HG03196 (cell line): ENCODE results near the gene SIL1.
A peak's percentile ranks its signal among the peaks of the same experiment; 100 is the strongest.
"Not testable (repeated sequence)": the region's sequence is repeated elsewhere in the genome, so short reads cannot be mapped to it uniquely, and the experiment has no call there.

Experiments
- ATAC-seq: cut with Tn5 transposase; IDR thresholded peaks from one replicate; pipeline ENCODE4 v1.9.1; 2021; ENCODE audit not compliant: unreplicated experiment

The SIL1 gene

GRCh38 chr5:139197710-139198669 lies at the start of gene SIL1:
SIL1 (minus strand) TSS chr5:139198368; CDS start chr5:139127843, 70,525 bp downstream.
- ATAC-seq = peak; percentile 95

DNA sequence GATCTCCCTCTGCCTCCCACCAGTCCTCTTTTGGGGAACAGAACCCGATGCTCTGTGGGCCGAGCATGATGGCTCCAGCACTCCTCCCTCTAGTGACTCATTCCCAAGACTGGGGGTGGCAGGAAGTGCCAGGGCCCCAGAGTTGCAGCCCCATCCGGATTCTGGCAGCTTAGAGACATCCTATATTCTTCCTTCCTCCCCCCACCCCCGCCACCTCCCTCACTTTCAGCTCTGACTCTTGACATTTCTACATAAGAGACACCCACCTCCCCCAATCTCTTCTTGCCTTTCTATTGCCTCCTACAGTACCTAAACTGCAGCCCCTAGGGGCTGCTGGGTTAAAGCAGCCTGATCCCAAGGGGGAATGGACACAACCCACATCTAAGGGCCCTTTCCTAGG lies 48.2 kb upstream of the SIL1 start:
- no peak for ATAC-seq

GRCh38 chr5:139245637-139246339 lies 47.6 kb upstream of the SIL1 start:
- no peak for ATAC-seq

- ATAC-seq = no peak
These were observed 45.3 kb upstream of the SIL1 start for GRCh38 chr5:139243425-139243970.

- no peak for ATAC-seq
These were observed 43.0 kb upstream of the SIL1 start for GRCh38 chr5:139241139-139241538.

DNA sequence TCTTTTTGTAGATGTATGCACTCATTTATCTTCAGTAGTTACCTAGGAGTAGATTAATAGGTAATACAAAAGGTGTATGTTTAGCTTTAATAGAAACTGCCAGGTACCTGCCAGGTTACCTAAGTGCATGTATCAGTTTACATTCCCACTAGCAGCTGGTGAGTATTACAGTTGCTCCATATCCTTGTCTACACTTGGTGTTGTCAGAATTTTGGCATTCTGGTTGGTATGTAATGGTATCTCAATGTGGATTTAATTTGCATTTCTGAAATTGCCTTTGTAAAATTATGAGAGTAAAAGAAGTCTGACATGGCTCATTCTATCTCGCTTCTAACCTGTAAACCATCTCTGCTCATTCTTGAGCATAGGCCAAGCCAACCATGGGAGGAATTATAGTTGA lies 38.3 kb upstream of the SIL1 start:
- no peak for ATAC-seq

DNA sequence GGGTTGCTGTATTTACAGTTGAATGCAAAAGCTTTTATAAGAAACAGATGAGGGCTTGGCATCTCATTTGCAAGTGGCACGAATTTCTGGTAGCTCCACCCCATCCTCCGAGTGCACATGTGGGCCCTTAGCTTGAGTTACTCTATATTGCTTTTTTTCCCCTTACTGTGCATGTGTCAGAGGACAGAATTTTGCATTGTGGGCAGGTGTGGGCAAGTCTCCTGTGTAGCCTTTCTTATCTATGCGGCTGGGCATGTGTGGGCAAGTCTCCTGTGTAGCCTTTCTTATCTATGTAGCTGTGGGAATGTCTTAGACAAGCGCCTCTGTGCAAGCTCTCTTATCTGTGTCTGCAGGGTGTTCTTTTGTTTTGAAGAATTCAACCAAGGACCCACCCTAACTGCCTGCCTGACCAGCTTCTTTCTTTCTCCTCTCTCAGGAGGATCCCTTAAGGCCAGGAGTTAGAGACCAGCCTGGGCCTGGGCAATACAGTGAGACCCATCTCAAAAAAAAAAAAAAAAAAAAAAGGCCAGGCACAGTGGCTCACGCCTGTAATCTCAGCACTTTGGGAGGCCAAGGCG lies 34.1 kb upstream of the SIL1 start:
- no peak for ATAC-seq

DNA sequence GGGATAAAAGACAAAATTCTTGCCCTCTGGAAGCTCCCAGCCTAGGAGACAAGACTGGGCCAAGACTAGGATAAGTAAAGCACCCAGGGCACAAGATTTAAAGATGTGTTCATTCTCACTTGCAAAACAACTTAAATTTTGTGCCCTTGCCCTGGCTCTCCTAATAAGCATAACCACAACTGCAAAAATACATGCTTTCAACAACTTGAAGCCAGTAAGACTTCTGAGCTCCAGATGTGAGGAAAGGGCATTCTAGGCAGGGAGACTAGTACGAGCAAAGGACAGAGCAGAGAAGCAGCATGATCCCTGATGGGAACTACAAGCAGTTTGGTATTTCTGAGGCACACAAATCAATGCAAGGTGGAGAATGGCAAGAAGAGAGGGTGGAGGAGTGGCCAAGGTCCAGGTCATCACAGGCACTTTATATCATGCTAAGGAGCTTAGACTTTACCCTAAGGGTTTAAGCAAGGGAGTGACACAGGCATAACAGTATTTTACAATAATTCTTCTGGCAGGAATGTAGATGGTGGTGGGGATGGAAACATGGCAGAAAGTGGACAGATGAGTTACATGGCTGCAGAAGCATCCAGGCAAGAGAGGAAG lies 30.1 kb upstream of the SIL1 start:
- ATAC-seq = no peak

GRCh38 chr5:139226131-139226530 lies 28.0 kb upstream of the SIL1 start:
- no peak for ATAC-seq

- no peak for ATAC-seq
These were observed 25.3 kb upstream of the SIL1 start for GRCh38 chr5:139223481-139223880.

GRCh38 chr5:139222346-139222745 lies 24.2 kb upstream of the SIL1 start:
- ATAC-seq = no peak

- ATAC-seq = not testable (repeated sequence)
These were observed 19.9 kb upstream of the SIL1 start for GRCh38 chr5:139218038-139218437.

- ATAC-seq = no peak
These were observed 17.2 kb upstream of the SIL1 start for GRCh38 chr5:139215107-139215975.

- ATAC-seq = no peak
These were observed 16.5 kb upstream of the SIL1 start for GRCh38 chr5:139214646-139215045.

DNA sequence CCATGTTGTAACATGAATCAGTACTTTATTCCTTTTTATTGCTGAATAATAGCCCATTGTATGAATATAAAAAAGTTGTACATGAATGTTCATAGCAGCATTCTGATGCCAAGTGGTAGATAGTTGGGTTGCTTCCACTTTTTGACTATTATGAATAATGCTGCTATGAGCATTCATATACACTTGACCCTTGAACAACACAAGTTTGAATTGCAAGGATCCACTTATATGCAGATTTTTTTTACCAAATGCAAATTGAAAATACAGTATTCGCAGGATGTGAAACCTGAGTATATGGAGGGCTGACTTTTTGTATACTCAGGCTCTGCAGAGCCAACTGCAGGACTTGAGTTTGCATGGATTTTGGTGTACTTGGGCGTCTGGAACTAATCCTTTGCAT lies 14.7 kb upstream of the SIL1 start:
- no peak for ATAC-seq

DNA sequence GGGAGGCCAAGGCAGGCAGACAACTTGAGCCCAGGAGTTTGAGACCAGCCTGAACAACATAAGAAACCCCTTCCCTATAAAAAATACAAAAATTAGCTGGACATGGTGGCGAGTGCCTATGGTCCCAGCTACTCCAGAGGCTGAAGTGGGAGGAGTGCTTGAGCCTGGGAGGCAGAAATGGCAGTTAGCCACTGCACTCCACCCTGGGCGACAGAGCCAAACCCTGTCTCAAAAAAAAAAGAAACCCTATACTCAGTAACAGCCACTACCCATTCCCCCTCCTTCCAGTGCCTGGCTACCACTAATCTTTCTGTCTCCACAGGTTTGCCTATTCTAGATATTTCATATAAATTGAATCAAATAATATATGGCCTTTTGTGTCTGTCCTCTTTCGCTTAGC lies 14.3 kb upstream of the SIL1 start:
- ATAC-seq = no peak

DNA sequence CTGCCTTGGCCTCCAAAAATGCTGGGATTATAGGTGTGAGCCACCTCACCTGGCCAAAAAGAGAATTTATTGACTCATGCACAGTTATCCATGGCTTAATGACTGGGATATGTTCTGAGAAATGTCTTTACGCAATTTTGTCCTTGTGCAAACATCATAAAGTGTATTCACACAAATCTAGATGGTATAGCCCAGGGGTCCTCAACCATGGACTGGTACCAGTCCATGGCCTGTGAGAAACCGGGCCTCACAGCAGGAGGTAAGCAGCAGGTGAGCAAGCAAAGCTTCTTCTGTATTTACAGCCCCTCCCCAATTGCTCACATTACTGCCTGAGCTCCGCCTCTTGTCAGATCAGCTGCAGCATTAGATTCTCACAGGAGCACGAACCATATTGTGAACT lies 12.4 kb upstream of the SIL1 start:
- no peak for ATAC-seq

- no peak for ATAC-seq
These were observed 9.3 kb upstream of the SIL1 start for GRCh38 chr5:139207297-139208000.

- no peak for ATAC-seq
These were observed 7.4 kb upstream of the SIL1 start for GRCh38 chr5:139205586-139205985.

DNA sequence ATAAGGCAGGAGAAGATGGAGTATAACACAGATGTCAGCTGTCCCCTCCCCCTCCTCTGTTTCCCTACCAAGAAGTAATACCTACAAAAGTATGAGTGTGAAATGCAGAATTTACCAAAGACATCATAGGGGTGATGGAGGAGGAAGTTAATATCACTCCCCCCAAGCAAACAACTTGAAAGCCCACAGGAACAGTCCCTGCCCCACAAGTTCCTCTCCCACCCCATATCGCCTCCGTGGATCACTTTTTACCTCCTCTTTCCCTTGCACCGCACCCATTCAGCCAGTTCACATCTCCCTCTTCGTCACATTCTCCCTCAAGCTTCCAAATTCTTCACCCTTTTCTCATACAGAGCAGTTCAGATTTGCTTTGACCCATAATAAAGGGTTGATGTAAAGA lies 7.0 kb upstream of the SIL1 start:
- no peak for ATAC-seq
